ENCODE data around the gene KRT78. TPM values are rescaled to one million over a fixed set of nuclear protein-coding genes. Genes with fewer than 3 reads are reported as not detected.

The KRT78 gene
- total and polyA plus RNA-seq, 9 of the 15 experiments (the other 6 are each of a cell fraction or from before 2014, with no cell fraction given), result not detected

GRCh38 chr12:52796839-52797528 is 51.8 kb downstream of the KRT78 start (continued):
- peak; percentile 54 for TF ChIP-seq CCNT2 (IDR thresholded peaks at IDR 0.05; ENCODE audit: borderline replicate concordance, extremely low read depth, insufficient read length, low read depth, low read length)
- peak; percentile 67 for TF ChIP-seq STAT5A (IDR thresholded peaks at IDR 0.05; ENCODE audit: borderline replicate concordance, low read length)
- TF ChIP-seq ZNF511 (CRISPR knock-in tag; IDR thresholded peaks at IDR 0.05), result no peak
- TF ChIP-seq TAF1 (IDR thresholded peaks at IDR 0.05; ENCODE audit: control insufficient read depth, extremely low read depth, insufficient read depth, low read length, severe bottlenecking), result peak; percentile 37
- peak; percentile 90 for TF ChIP-seq MYNN (IDR thresholded peaks at IDR 0.05)
- no peak for TF ChIP-seq MYNN (CRISPR knock-in tag; IDR thresholded peaks at IDR 0.05)
- peak; percentile 78 for TF ChIP-seq KLF16 (IDR thresholded peaks at IDR 0.05)
- TF ChIP-seq ZFX (CRISPR knock-in tag; IDR thresholded peaks at IDR 0.05), result no peak
- peak in 1 of 2 experiments; percentile 80; a peak in 1 of 4 replicates for TF ChIP-seq ARNT (IDR thresholded peaks at IDR 0.05)
- TF ChIP-seq BCL6 (CRISPR knock-in tag; IDR thresholded peaks at IDR 0.05), result no peak
- no peak for TF ChIP-seq THRAP3 (IDR thresholded peaks at IDR 0.05; ENCODE audit: borderline replicate concordance)
- no peak for TF ChIP-seq ETV1 (tag; conservative IDR thresholded peaks at IDR 0.05; ENCODE audit: low read depth)
- no peak for TF ChIP-seq ESRRB (CRISPR knock-in tag; IDR thresholded peaks at IDR 0.05; ENCODE audit: borderline replicate concordance)
- TF ChIP-seq ZNF778 (CRISPR knock-in tag; IDR thresholded peaks at IDR 0.05), result no peak
- TF ChIP-seq TEAD1 (CRISPR knock-in tag; IDR thresholded peaks at IDR 0.05), result no peak
- TF ChIP-seq OTX1 (CRISPR knock-in tag; IDR thresholded peaks at IDR 0.05), result no peak
- no peak for TF ChIP-seq ASH1L (IDR thresholded peaks at IDR 0.05; ENCODE audit: borderline replicate concordance, low read depth, partially characterized antibody)
- no peak for TF ChIP-seq MEIS2 (IDR thresholded peaks at IDR 0.05; ENCODE audit: partially characterized antibody)
- peak; percentile 35; the same call in 1 of the 2 replicates for TF ChIP-seq MBD2 (IDR thresholded peaks at IDR 0.05; ENCODE audit: borderline replicate concordance, low read depth)
- TF ChIP-seq FUS (optimal IDR thresholded peaks at IDR 0.05; ENCODE audit: low read depth, low read length), result no peak
- TF ChIP-seq GATAD2A (IDR thresholded peaks at IDR 0.05), result no peak
- no peak for TF ChIP-seq RAD51 (IDR thresholded peaks at IDR 0.05; ENCODE audit: borderline replicate concordance, low read depth)
- no peak for TF ChIP-seq ZNF354B (CRISPR knock-in tag; IDR thresholded peaks at IDR 0.05)
- TF ChIP-seq YBX1 (IDR thresholded peaks at IDR 0.05), result no peak
- TF ChIP-seq ELF2 (CRISPR knock-in tag; IDR thresholded peaks at IDR 0.05), result no peak
- TF ChIP-seq TBL1XR1 (IDR thresholded peaks at IDR 0.05; ENCODE audit: low read length in 2 of 2), result peak; percentile 74; a peak in 3 of 4 replicates
- peak; percentile 91 for TF ChIP-seq TAL1 (IDR thresholded peaks at IDR 0.05)
- peak; percentile 83 for TF ChIP-seq HDAC2 (IDR thresholded peaks at IDR 0.05)
- TF ChIP-seq PTBP1 (IDR thresholded peaks at IDR 0.05; ENCODE audit: low read depth, low read length), result no peak
- no peak for TF ChIP-seq SIN3B (IDR thresholded peaks at IDR 0.05; ENCODE audit: low read depth)
- TF ChIP-seq, protein P1, sequence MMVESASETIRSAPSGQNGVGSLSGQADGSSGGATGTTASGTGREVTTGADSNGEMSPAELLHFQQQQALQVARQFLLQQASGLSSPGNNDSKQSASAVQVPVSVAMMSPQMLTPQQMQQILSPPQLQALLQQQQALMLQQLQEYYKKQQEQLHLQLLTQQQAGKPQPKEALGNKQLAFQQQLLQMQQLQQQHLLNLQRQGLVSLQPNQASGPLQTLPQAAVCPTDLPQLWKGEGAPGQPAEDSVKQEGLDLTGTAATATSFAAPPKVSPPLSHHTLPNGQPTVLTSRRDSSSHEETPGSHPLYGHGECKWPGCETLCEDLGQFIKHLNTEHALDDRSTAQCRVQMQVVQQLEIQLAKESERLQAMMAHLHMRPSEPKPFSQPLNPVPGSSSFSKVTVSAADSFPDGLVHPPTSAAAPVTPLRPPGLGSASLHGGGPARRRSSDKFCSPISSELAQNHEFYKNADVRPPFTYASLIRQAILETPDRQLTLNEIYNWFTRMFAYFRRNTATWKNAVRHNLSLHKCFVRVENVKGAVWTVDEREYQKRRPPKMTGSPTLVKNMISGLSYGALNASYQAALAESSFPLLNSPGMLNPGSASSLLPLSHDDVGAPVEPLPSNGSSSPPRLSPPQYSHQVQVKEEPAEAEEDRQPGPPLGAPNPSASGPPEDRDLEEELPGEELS (CRISPR knock-in tag; IDR thresholded peaks at IDR 0.05; ENCODE audit: borderline replicate concordance), result no peak
- TF ChIP-seq XRCC3 (IDR thresholded peaks at IDR 0.05), result no peak

Data from K562 (cell line).